Upper lobe of left lung (tissue), 4 donors: ENCODE data around the gene ADGRE1.

Source experiments
- CTCF ChIP-seq, 6 experiments: fragments of 450-650 bp in 4 of 6; fragments of 200-600 bp in 2 of 6; sonication (generic) in 2 of 6; IDR thresholded peaks; one replicate each; pipeline ENCODE4 v1.5.1; 2016 to 2019; ENCODE audit warnings: antibody characterized with exemption in 6 of 6
- POLR2AphosphoS5 ChIP-seq, 2 donors: sonication (generic); formaldehyde crosslinking; IDR thresholded peaks; one replicate each; pipeline ENCODE4 v1.5.1; 2017; ENCODE audit warnings: antibody characterized with exemption in 2 of 2

DNA sequence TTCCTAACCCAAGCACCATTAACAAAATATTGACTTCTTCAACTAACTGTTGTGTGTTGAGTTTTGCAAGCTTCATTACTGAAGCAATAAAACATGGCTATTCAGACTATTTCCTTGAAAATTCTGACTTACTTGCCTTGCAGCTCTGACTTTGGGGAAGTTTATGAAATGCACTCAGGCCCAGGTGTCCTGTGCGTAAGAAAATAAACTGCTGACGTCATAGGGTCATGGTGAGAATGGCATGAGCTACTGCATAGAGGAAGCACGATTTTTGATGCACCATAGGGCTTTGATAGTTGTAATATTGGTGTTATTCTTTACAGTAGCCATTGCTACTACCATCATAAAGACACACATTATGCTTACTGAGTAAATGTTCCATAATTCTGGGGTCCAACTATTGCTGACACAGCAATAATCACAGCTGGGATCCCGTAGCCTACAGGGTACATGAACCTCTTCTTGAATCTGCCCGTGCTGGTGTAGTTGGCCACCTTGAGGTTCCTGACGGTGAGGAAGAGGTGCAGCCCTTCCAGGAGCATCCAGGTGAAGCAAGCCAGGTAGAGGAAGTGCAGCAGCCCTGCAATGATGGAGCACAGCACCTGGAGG, 76.0 kb downstream of the ADGRE1 start:
- no peak for TF ChIP-seq CTCF (IDR thresholded peaks at IDR 0.05)
- TF ChIP-seq POLR2AphosphoS5 (IDR thresholded peaks at IDR 0.05) = no peak
